C4-2B (cell line): ENCODE data around the gene PTPRT.

Source experiments
- CTCF ChIP-seq: fragments of 450-650 bp; conservative IDR thresholded peaks from 2 replicates; pipeline ENCODE4 v1.5.1; 2017; ENCODE audit warnings: mild to moderate bottlenecking
- ZFX ChIP-seq: fragments of 450-650 bp; IDR thresholded peaks from 2 replicates; pipeline ENCODE4 v1.6.1; 2017

GRCh38 chr20:42792052-42792451 is 397.7 kb downstream of the PTPRT start:
- TF ChIP-seq CTCF (no peak), ZFX (no peak)
